ENCODE measurements around the gene AQP7. TPM values are rescaled to one million over a fixed set of nuclear protein-coding genes. Genes with fewer than 3 reads are reported as not detected.

Gene AQP7
- total and polyA plus RNA-seq, 9 of the 15 experiments (the other 6 are each of a cell fraction or from before 2014, with no cell fraction given): 0.04 to 0.53 (median 0.07) TPM; not detected in 4

GRCh38 chr9:33445389-33446239 lies 43.2 kb upstream of the AQP7 start:
- Histone ChIP-seq H3K27me3 (ENCODE audit: control insufficient read depth in 2 of 2, insufficient read depth in 2 of 2, low read length in 2 of 2) (no peaks in the 10 kb centered on the region), H3K9ac (ENCODE audit: insufficient read depth in 1 of 2, low read depth in 2 of 2, low read length in 2 of 2) (peak overlapping the region; percentile 53 to 85), H3K4me1 (replicated peaks in 1 of 2; ENCODE audit: control insufficient read depth in 2 of 2, insufficient read depth in 2 of 2, low read length in 2 of 2) (peaks cover 33 to 52% of the 10 kb centered on the region in 2 experiments), H3K9me3 (replicated peaks; ENCODE audit: control insufficient read depth, insufficient read depth, low read depth, low read length) (no peaks in the 10 kb centered on the region), H3K27ac (ENCODE audit: extremely low read depth, low read depth, low read length) (peak overlapping the region; percentile 80), H3K4me2 (ENCODE audit: insufficient read depth, low read length) (peak overlapping the region; percentile 89), H3K4me3 (peak overlapping the region; percentile 47; the same call in 1 of the 2 replicates), H2AFZ (ENCODE audit: low read depth, low read length) (no peak overlapping the region), H3K9me1 (ENCODE audit: control insufficient read depth, insufficient read depth, low read length) (no peaks in the 10 kb centered on the region), H3K36me3 (ENCODE audit: control insufficient read depth, insufficient read depth, low read length) (peaks cover 12% of the 10 kb centered on the region; the same call in 1 of the 3 replicates), H3K79me2 (ENCODE audit: control insufficient read depth, insufficient read depth, low read length) (peaks cover 20% of the 10 kb centered on the region), H4K20me1 (replicated peaks; ENCODE audit: control insufficient read depth, insufficient read depth, low read length) (no peaks in the 10 kb centered on the region)
- no TSS peak for BruUV-seq (replicated peaks)
- TF ChIP-seq CBFA2T2 (conservative IDR thresholded peaks at IDR 0.05) (peak; percentile 68), ARID1B (IDR thresholded peaks at IDR 0.05) (peak; percentile 60; the same call in 1 of the 2 replicates), ZNF274 (IDR thresholded peaks at IDR 0.05; ENCODE audit: borderline replicate concordance, low read depth, low read length) (no peak), TAL1 (IDR thresholded peaks at IDR 0.05) (peak; percentile 17; the same call in 1 of the 2 replicates), GTF2A2 (tag; IDR thresholded peaks at IDR 0.05) (no peak), EP300 (IDR thresholded peaks at IDR 0.05; ENCODE audit: low read length) (0 out of 2 replicates have a peak, but pooled peaks have one; percentile 16), TFAP4 (CRISPR knock-in tag; IDR thresholded peaks at IDR 0.05; ENCODE audit: borderline replicate concordance) (no peak), NFIC (IDR thresholded peaks at IDR 0.05) (peak; percentile 50; the same call in 1 of the 2 replicates), ZBTB8A (IDR thresholded peaks at IDR 0.05; ENCODE audit: partially characterized antibody) (no peak), ZFPM2 (CRISPR knock-in tag; IDR thresholded peaks at IDR 0.05) (no peak), TEAD4 (IDR thresholded peaks at IDR 0.05; ENCODE audit: low read length) (peak; percentile 36), TEAD4 (CRISPR knock-in tag; IDR thresholded peaks at IDR 0.05; ENCODE audit: borderline replicate concordance) (no peak), TCF7 (IDR thresholded peaks at IDR 0.05; ENCODE audit: borderline replicate concordance) (no peak), ZNF584 (CRISPR knock-in tag; IDR thresholded peaks at IDR 0.05; ENCODE audit: low read depth) (no peak), ZEB2 (IDR thresholded peaks at IDR 0.05) (peak; percentile 73), TCF3 (CRISPR knock-in tag; IDR thresholded peaks at IDR 0.05) (peak; percentile 42; the same call in 1 of the 2 replicates), EWSR1 (IDR thresholded peaks at IDR 0.05; ENCODE audit: borderline replicate concordance, low read depth, partially characterized antibody) (no peak), CBFA2T3 (IDR thresholded peaks at IDR 0.05) (peak; percentile 85)
- ChIA-PET POLR2A (no interaction called here), CTCF (ENCODE audit: low intra/inter-chr PET ratio) (no interaction called here)
- in situ Hi-C loops (cut with MboI) (no loop called here), intact Hi-C loops (cut with micrococcal nuclease) (loop anchor here (2.0 kb wide), 2 partner anchors 43 to 71 kb away; partner anchors contain the start of gene AQP7)
- 14% methylated on average over 9 of the region's 11 CpGs for WGBS (ENCODE audit: insufficient coverage, low coverage, missing lambda C conversion rate)
- DNase-seq (ENCODE audit: extremely low read depth in 1 of 4, low spot score in 3 of 4) (peak; percentile 61 to 80 (median 74)), ATAC-seq (peak; percentile 30), FAIRE-seq (no peak)
